HT-29 (cell line): ENCODE measurements around the gene WDR81. TPM values are rescaled to one million over a fixed set of nuclear protein-coding genes. Genes with fewer than 3 reads are reported as not detected.
"Not testable (repeated sequence)": the region's sequence is repeated elsewhere in the genome, so short reads cannot be mapped to it uniquely, and the experiment has no call there.

ENCODE experiments used
- DNase-seq: peaks from one replicate; pipeline ENCODE4 v3.0.0-alpha.2; 2015; ENCODE audit warnings: low spot score
- total RNA-seq: library from RNA; depleted of rRNA; stranded (reverse); fragments of >200 nt; shearing (Covaris generic); gene quantifications from 2 replicates; pipeline ENCODE4 v1.2.3, GENCODE V29; 2014

Gene WDR81
- total RNA-seq, 1 experiment from 2014 or later = 39.2 TPM

GRCh38 chr17:1753767-1754429, 29.4 kb downstream of the WDR81 start:
- DNase-seq = no peak

- DNase-seq = no peak
Measured at GRCh38 chr17:1754430-1755112, 30.1 kb downstream of the WDR81 start.

GRCh38 chr17:1755252-1755826, 30.8 kb downstream of the WDR81 start:
- no peak for DNase-seq

- DNase-seq = no peak
Measured at GRCh38 chr17:1755827-1756262, 31.3 kb downstream of the WDR81 start.

- no peak for DNase-seq
Measured at GRCh38 chr17:1758807-1759206, 34.3 kb downstream of the WDR81 start.

GRCh38 chr17:1759529-1759928, 35.0 kb downstream of the WDR81 start:
- DNase-seq = no peak

GRCh38 chr17:1762233-1762900, 37.9 kb downstream of the WDR81 start:
- DNase-seq = no peak

- DNase-seq = no peak
Measured at GRCh38 chr17:1762901-1763898, 38.7 kb downstream of the WDR81 start.

GRCh38 chr17:1764284-1764683, 39.8 kb downstream of the WDR81 start:
- DNase-seq = no peak

- not testable (repeated sequence) for DNase-seq
Measured at GRCh38 chr17:1764705-1765104, 40.2 kb downstream of the WDR81 start.

- no peak for DNase-seq
Measured at GRCh38 chr17:1765576-1765975, 41.1 kb downstream of the WDR81 start.

- no peak for DNase-seq
Measured at GRCh38 chr17:1766382-1767135, 42.1 kb downstream of the WDR81 start.

- DNase-seq = no peak
Measured at GRCh38 chr17:1767358-1767757, 42.9 kb downstream of the WDR81 start.

GRCh38 chr17:1769822-1770477, 45.4 kb downstream of the WDR81 start:
- no peak for DNase-seq

GRCh38 chr17:1773000-1773695, 48.6 kb downstream of the WDR81 start:
- DNase-seq = not testable (repeated sequence)

- DNase-seq = no peak
Measured at GRCh38 chr17:1773696-1774181, 49.2 kb downstream of the WDR81 start.

- DNase-seq = no peak
Measured at GRCh38 chr17:1774390-1775176, 50.1 kb downstream of the WDR81 start.

- DNase-seq = no peak
Measured at GRCh38 chr17:1776328-1776727, 51.8 kb downstream of the WDR81 start.
